ENCODE measurements around the gene DNMBP. TPM values are rescaled to one million over a fixed set of nuclear protein-coding genes. Genes with fewer than 3 reads are reported as not detected.
"Not testable (repeated sequence)": the region's sequence is repeated elsewhere in the genome, so short reads cannot be mapped to it uniquely, and the experiment has no call there.

Gene DNMBP
- total RNA-seq, 1 experiment from 2014 or later, result 13.8 TPM

DNA sequence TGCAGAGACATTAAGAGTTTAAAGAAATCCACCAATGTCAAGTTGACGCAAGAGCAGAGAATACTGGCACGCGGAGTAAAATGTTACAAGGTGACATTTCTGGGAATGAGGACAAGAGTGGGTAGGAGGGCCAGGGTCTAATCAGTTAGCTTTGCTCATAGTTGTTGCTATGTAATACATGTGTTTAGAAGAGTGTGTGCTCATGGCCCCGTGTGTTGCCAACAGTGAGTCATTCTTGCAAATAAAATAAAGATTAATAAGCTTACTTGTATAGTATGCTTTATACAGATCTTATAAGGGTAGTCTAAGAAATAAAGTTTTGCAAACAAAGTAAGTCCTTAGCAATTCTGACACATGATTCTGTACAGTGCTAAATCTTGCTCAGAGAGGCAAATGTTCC lies 64.5 kb downstream of the DNMBP start:
- DNase-seq, result no peak
- H3K9me3 ChIP-seq (ENCODE audit: low read length), result no peaks in the 10 kb centered on the region
- H3K4me3 ChIP-seq (ENCODE audit: low read length), result no peak overlapping the region
- no peaks in the 10 kb centered on the region for H3K36me3 ChIP-seq (ENCODE audit: insufficient read depth, low read length)
- H3K79me2 ChIP-seq (ENCODE audit: low read length), result peaks cover 77% of the 10 kb centered on the region
- H2AFZ ChIP-seq (ENCODE audit: low read length), result no peak overlapping the region
- no peaks in the 10 kb centered on the region for H3K27me3 ChIP-seq (ENCODE audit: low read length)
- H3K27ac ChIP-seq (ENCODE audit: low read length), result no peak overlapping the region
- H3K9me2 ChIP-seq (replicated peaks; ENCODE audit: insufficient read depth, low read length), result no peaks in the 10 kb centered on the region
- H3K9ac ChIP-seq (ENCODE audit: low read length), result no peak overlapping the region
- H3K4me1 ChIP-seq (ENCODE audit: low read length), result no peaks in the 10 kb centered on the region
- H3K4me2 ChIP-seq (ENCODE audit: low read depth, low read length, poor library complexity, severe bottlenecking), result no peak overlapping the region
- no peaks in the 10 kb centered on the region for H4K20me1 ChIP-seq (ENCODE audit: insufficient read depth, low read depth, low read length)

DNA sequence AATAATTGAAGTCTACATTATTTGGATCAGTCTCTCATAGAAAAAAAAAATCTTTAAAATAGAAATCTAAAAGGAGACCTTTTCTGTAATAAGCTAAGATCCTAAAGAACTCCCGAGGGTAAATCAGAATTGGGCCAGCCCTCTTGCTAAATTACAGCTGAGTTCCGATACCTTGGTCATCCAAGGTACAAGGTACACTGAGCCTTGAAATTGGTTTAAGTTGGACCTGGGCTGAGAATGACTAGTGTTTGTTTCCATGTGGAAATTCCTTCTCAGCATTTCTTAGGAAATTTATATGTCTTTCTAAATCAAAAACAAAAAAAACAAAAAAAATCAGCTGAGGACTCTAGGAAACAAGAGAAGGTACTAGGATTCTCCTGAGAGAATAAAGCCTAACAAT lies 64.9 kb downstream of the DNMBP start:
- Histone ChIP-seq H3K36me3 (ENCODE audit: insufficient read depth, low read length) (no peaks in the 10 kb centered on the region), H3K9me2 (replicated peaks; ENCODE audit: insufficient read depth, low read length) (no peaks in the 10 kb centered on the region), H3K79me2 (ENCODE audit: low read length) (peaks cover 73% of the 10 kb centered on the region), H2AFZ (ENCODE audit: low read length) (no peak overlapping the region), H3K4me1 (ENCODE audit: low read length) (no peaks in the 10 kb centered on the region), H3K9ac (ENCODE audit: low read length) (no peak overlapping the region), H3K27ac (ENCODE audit: low read length) (no peak overlapping the region), H4K20me1 (ENCODE audit: insufficient read depth, low read depth, low read length) (no peaks in the 10 kb centered on the region), H3K9me3 (ENCODE audit: low read length) (no peaks in the 10 kb centered on the region), H3K4me3 (ENCODE audit: low read length) (no peak overlapping the region), H3K27me3 (ENCODE audit: low read length) (no peaks in the 10 kb centered on the region), H3K4me2 (ENCODE audit: low read depth, low read length, poor library complexity, severe bottlenecking) (no peak overlapping the region)
- DNase-seq, result no peak

- Histone ChIP-seq H4K20me1 (ENCODE audit: insufficient read depth, low read depth, low read length) (no peaks in the 10 kb centered on the region), H3K9me2 (replicated peaks; ENCODE audit: insufficient read depth, low read length) (no peaks in the 10 kb centered on the region), H3K36me3 (ENCODE audit: insufficient read depth, low read length) (no peaks in the 10 kb centered on the region), H3K27me3 (ENCODE audit: low read length) (no peaks in the 10 kb centered on the region), H3K27ac (ENCODE audit: low read length) (no peak overlapping the region), H3K79me2 (ENCODE audit: low read length) (peaks cover 66% of the 10 kb centered on the region), H3K9ac (ENCODE audit: low read length) (no peak overlapping the region), H3K9me3 (ENCODE audit: low read length) (no peaks in the 10 kb centered on the region), H2AFZ (ENCODE audit: low read length) (no peak overlapping the region), H3K4me2 (ENCODE audit: low read depth, low read length, poor library complexity, severe bottlenecking) (no peak overlapping the region), H3K4me3 (ENCODE audit: low read length) (no peak overlapping the region), H3K4me1 (ENCODE audit: low read length) (no peaks in the 10 kb centered on the region)
- DNase-seq, result no peak
Measured at GRCh38 chr10:99943908-99944307, 65.8 kb downstream of the DNMBP start.

DNA sequence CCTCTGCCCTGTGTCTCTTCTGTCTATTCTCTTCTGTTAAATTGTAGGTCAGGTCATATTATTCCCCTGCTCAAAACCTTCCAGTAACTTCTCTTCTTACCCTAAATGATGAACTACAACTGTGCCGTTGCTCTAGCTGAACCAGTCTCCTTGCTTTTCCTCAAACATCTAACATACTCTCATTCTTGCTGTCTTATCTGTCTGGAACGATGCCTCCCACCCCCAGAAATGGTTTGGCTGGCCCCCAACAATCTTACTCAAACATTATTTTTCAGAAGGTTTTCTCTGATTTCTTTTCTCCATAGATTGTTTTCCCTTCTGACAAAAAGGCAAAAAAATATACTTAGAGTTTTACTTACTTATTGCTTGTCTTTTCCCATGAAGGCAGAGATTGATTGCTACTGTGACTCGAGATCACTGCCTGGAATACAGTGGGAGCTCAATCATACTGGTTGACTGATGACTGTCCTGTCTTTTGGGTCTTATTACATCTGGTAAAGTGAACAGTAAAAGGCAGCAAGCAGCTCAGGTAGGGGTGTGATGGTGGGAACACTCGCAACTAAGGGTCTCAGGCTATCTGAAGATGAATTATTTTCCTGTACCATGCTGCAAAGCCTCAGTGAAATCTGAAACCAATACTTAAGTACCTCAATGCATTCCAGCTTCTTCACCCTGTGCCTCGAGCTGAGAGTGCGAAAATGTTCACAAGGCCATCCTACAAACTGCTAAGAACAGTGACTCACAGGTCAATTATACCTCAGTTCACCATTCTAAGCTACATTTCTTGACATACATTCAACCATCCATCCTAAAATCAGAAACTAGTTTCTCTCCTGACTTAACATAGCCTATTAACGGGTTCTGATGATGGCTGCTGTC lies 67.6 kb downstream of the DNMBP start:
- H3K9ac ChIP-seq (ENCODE audit: low read length), result no peak overlapping the region
- H3K4me3 ChIP-seq (ENCODE audit: low read length), result no peak overlapping the region
- no peaks in the 10 kb centered on the region for H3K9me3 ChIP-seq (ENCODE audit: low read length)
- H3K79me2 ChIP-seq (ENCODE audit: low read length), result peaks cover 61% of the 10 kb centered on the region
- no peaks in the 10 kb centered on the region for H3K4me1 ChIP-seq (ENCODE audit: low read length)
- no peak overlapping the region for H3K4me2 ChIP-seq (ENCODE audit: low read depth, low read length, poor library complexity, severe bottlenecking)
- H3K9me2 ChIP-seq (replicated peaks; ENCODE audit: insufficient read depth, low read length), result no peaks in the 10 kb centered on the region
- H4K20me1 ChIP-seq (ENCODE audit: insufficient read depth, low read depth, low read length), result peaks cover 5% of the 10 kb centered on the region; the same call in 1 of the 2 replicates
- no peaks in the 10 kb centered on the region for H3K27me3 ChIP-seq (ENCODE audit: low read length)
- no peak for DNase-seq
- H3K36me3 ChIP-seq (ENCODE audit: insufficient read depth, low read length), result no peaks in the 10 kb centered on the region
- no peak overlapping the region for H3K27ac ChIP-seq (ENCODE audit: low read length)
- no peak overlapping the region for H2AFZ ChIP-seq (ENCODE audit: low read length)

DNA sequence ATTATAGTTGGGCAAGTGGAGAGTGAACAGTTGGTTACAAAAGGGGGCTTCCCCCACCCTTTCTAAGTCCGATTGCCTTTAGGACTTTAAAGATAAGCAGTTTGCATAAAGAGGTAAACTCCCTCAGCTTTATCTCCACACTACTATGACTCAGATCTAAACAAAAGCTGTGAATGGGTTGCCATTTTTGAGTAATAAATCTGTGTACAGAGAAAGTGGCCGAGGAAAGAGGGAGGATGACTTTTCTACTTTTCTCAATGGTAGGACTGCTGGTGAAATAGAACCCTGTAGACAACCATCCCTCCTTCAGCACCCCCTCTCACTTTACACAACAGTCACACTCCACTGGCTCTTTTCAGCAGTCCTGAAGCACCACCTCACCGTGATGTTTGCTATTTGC lies 71.2 kb downstream of the DNMBP start:
- DNase-seq, result no peak
- Histone ChIP-seq H3K4me3 (ENCODE audit: low read length) (no peak overlapping the region), H3K4me2 (ENCODE audit: low read depth, low read length, poor library complexity, severe bottlenecking) (no peak overlapping the region), H3K36me3 (ENCODE audit: insufficient read depth, low read length) (no peaks in the 10 kb centered on the region), H2AFZ (ENCODE audit: low read length) (no peak overlapping the region), H3K9ac (ENCODE audit: low read length) (no peak overlapping the region), H3K9me3 (ENCODE audit: low read length) (no peaks in the 10 kb centered on the region), H3K79me2 (ENCODE audit: low read length) (peaks cover 31% of the 10 kb centered on the region), H4K20me1 (ENCODE audit: insufficient read depth, low read depth, low read length) (peaks cover 7% of the 10 kb centered on the region; the same call in 1 of the 2 replicates), H3K4me1 (ENCODE audit: low read length) (no peaks in the 10 kb centered on the region), H3K27me3 (ENCODE audit: low read length) (no peaks in the 10 kb centered on the region), H3K9me2 (replicated peaks; ENCODE audit: insufficient read depth, low read length) (no peaks in the 10 kb centered on the region), H3K27ac (ENCODE audit: low read length) (no peak overlapping the region)

- no peak overlapping the region for H3K4me3 ChIP-seq (ENCODE audit: low read length)
- no peak overlapping the region for H3K4me2 ChIP-seq (ENCODE audit: low read depth, low read length, poor library complexity, severe bottlenecking)
- H4K20me1 ChIP-seq (ENCODE audit: insufficient read depth, low read depth, low read length), result peaks cover 7% of the 10 kb centered on the region; the same call in 1 of the 2 replicates
- H3K9me3 ChIP-seq (ENCODE audit: low read length), result no peaks in the 10 kb centered on the region
- H2AFZ ChIP-seq (ENCODE audit: low read length), result no peak overlapping the region
- no peaks in the 10 kb centered on the region for H3K9me2 ChIP-seq (replicated peaks; ENCODE audit: insufficient read depth, low read length)
- DNase-seq, result no peak
- H3K4me1 ChIP-seq (ENCODE audit: low read length), result no peaks in the 10 kb centered on the region
- H3K27ac ChIP-seq (ENCODE audit: low read length), result no peak overlapping the region
- H3K27me3 ChIP-seq (ENCODE audit: low read length), result no peaks in the 10 kb centered on the region
- H3K79me2 ChIP-seq (ENCODE audit: low read length), result peaks cover 25% of the 10 kb centered on the region
- H3K36me3 ChIP-seq (ENCODE audit: insufficient read depth, low read length), result no peaks in the 10 kb centered on the region
- H3K9ac ChIP-seq (ENCODE audit: low read length), result no peak overlapping the region
Measured at GRCh38 chr10:99937630-99938029, 72.1 kb downstream of the DNMBP start.

DNA sequence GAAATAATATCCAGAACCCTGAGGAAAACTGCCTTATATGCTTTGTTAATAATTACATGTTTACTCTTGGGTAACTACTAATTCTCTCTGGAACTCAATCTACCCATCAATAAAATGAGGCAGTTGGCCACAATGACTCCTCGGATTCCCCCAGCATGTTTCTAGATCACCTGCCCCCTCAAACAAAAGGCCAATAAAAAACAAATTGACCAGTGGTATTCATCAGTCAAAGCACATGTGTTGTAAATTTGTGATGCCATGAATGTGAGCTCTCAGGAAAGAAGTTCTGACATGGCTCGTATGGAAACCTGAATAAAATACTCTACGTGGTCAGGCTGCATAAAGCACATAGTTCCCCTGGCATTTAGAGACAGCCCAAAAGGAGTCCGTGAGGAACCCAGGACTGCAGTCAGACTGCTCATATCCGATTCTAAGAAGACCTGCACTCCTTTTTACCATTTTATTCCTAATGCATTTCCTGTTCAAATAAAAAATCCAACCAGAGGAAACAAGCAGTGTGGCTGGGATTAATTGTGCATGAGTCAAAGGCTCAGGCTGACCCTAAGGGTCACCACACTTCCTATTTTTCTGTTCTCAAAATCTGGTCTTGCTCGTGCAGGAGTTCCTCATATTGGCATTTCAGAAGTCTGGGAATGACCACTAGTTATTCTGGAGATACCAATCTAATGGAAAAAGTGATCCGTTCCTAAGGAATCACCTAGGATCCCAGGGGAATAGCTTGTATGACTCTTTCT lies 77.4 kb downstream of the DNMBP start:
- not testable (repeated sequence) for H3K4me2 ChIP-seq (ENCODE audit: low read depth, low read length, poor library complexity, severe bottlenecking); H2AFZ ChIP-seq (ENCODE audit: low read length); H3K27me3 ChIP-seq (ENCODE audit: low read length); H3K4me1 ChIP-seq (ENCODE audit: low read length); DNase-seq; H3K9ac ChIP-seq (ENCODE audit: low read length); H3K9me3 ChIP-seq (ENCODE audit: low read length); H3K27ac ChIP-seq (ENCODE audit: low read length); H4K20me1 ChIP-seq (ENCODE audit: insufficient read depth, low read depth, low read length); H3K9me2 ChIP-seq (replicated peaks; ENCODE audit: insufficient read depth, low read length); H3K4me3 ChIP-seq (ENCODE audit: low read length); H3K36me3 ChIP-seq (ENCODE audit: insufficient read depth, low read length)
- H3K79me2 ChIP-seq (ENCODE audit: low read length), result peaks cover 33% of the 10 kb centered on the region; the same call in 1 of the 2 replicates

GRCh38 chr10:99930731-99931550 lies 78.8 kb downstream of the DNMBP start:
- DNase-seq, result no peak
- Histone ChIP-seq H3K36me3 (ENCODE audit: insufficient read depth, low read length) (no peaks in the 10 kb centered on the region), H3K4me2 (ENCODE audit: low read depth, low read length, poor library complexity, severe bottlenecking) (no peak overlapping the region), H3K9me3 (ENCODE audit: low read length) (no peaks in the 10 kb centered on the region), H3K9me2 (replicated peaks; ENCODE audit: insufficient read depth, low read length) (no peaks in the 10 kb centered on the region), H3K4me3 (ENCODE audit: low read length) (no peak overlapping the region), H3K27ac (ENCODE audit: low read length) (no peak overlapping the region), H3K79me2 (ENCODE audit: low read length) (peaks cover 37% of the 10 kb centered on the region; the same call in 1 of the 2 replicates), H3K9ac (ENCODE audit: low read length) (no peak overlapping the region), H4K20me1 (ENCODE audit: insufficient read depth, low read depth, low read length) (no peaks in the 10 kb centered on the region), H2AFZ (ENCODE audit: low read length) (no peak overlapping the region), H3K4me1 (ENCODE audit: low read length) (no peaks in the 10 kb centered on the region), H3K27me3 (ENCODE audit: low read length) (no peaks in the 10 kb centered on the region)

Data from Karpas-422 (cell line).